Stimulated activated memory B cell treated with anti-CD40 and anti-IgM and Interleukin-4, amounts not matched to agents 10 μg/mL and 1 μg/mL and 100 μg/mL, for 72 hours (primary cell): ENCODE results near the gene SNAP91.

Experiments
- ATAC-seq: fragments of 150-1000 bp; cut with Tn5 transposase; 2 replicates; pipeline ENCODE4 v1.10.0; 2021
- H3K27ac Mint-ChIP-seq: one replicate; pipeline ENCODE4 v1.8.0; 2022; ENCODE audit warnings: mild to moderate bottlenecking, mixed read lengths
- H3K27me3 Mint-ChIP-seq: one replicate; pipeline ENCODE4 v1.8.0; 2022; ENCODE audit warnings: mixed read lengths
- H3K36me3 Mint-ChIP-seq: one replicate; pipeline ENCODE4 v1.8.0; 2022; ENCODE audit warnings: mixed read lengths
- H3K4me1 Mint-ChIP-seq: one replicate; pipeline ENCODE4 v1.8.0; 2022; ENCODE audit warnings: mixed read lengths
- H3K4me3 Mint-ChIP-seq: one replicate; pipeline ENCODE4 v1.8.0; 2022; ENCODE audit warnings: mild to moderate bottlenecking, moderate library complexity, mixed read lengths
- H3K9me3 Mint-ChIP-seq: one replicate; pipeline ENCODE4 v1.8.0; 2022; ENCODE audit warnings: mixed read lengths

SNAP91 gene

GRCh38 chr6:83536034-83536646 lies 172.8 kb downstream of the SNAP91 start:
- no peak overlapping the region for H3K4me3 Mint-ChIP-seq
- H3K27ac Mint-ChIP-seq = no peak overlapping the region
- no peaks in the 10 kb centered on the region for H3K27me3 Mint-ChIP-seq
- no peaks in the 10 kb centered on the region for H3K36me3 Mint-ChIP-seq
- no peaks in the 10 kb centered on the region for H3K9me3 Mint-ChIP-seq
- ATAC-seq = no peak
- H3K4me1 Mint-ChIP-seq = no peaks in the 10 kb centered on the region

- Mint-ChIP-seq H3K9me3 (no peaks in the 10 kb centered on the region), H3K36me3 (no peaks in the 10 kb centered on the region), H3K4me3 (no peak overlapping the region), H3K4me1 (no peaks in the 10 kb centered on the region), H3K27me3 (peaks cover 47% of the 10 kb centered on the region), H3K27ac (no peak overlapping the region)
- no peak for ATAC-seq
These were observed 190.0 kb downstream of the SNAP91 start for GRCh38 chr6:83518816-83519480.

- H3K36me3 Mint-ChIP-seq = no peaks in the 10 kb centered on the region
- no peak overlapping the region for H3K27ac Mint-ChIP-seq
- peaks cover 48% of the 10 kb centered on the region for H3K27me3 Mint-ChIP-seq
- H3K9me3 Mint-ChIP-seq = no peaks in the 10 kb centered on the region
- no peak overlapping the region for H3K4me3 Mint-ChIP-seq
- H3K4me1 Mint-ChIP-seq = peaks cover 4% of the 10 kb centered on the region
- no peak for ATAC-seq
These were observed 191.4 kb downstream of the SNAP91 start for GRCh38 chr6:83517500-83517899.

- no peak for ATAC-seq
- peaks cover 61% of the 10 kb centered on the region for H3K27me3 Mint-ChIP-seq
- H3K36me3 Mint-ChIP-seq = no peaks in the 10 kb centered on the region
These were observed 193.9 kb downstream of the SNAP91 start for GRCh38 chr6:83514866-83515466.

GRCh38 chr6:83514466-83514865 lies 194.4 kb downstream of the SNAP91 start:
- no peaks in the 10 kb centered on the region for H3K36me3 Mint-ChIP-seq
- no peak overlapping the region for H3K4me3 Mint-ChIP-seq
- ATAC-seq = no peak
- H3K27ac Mint-ChIP-seq = no peak overlapping the region
- H3K9me3 Mint-ChIP-seq = no peaks in the 10 kb centered on the region
- peaks cover 61% of the 10 kb centered on the region for H3K27me3 Mint-ChIP-seq
- H3K4me1 Mint-ChIP-seq = peaks cover 16% of the 10 kb centered on the region

More at GRCh38 chr6:83514866-83515466, 193.9 kb downstream of the SNAP91 start:
- no peaks in the 10 kb centered on the region for H3K9me3 Mint-ChIP-seq
- no peak overlapping the region for H3K27ac Mint-ChIP-seq
- H3K4me1 Mint-ChIP-seq = peaks cover 16% of the 10 kb centered on the region
- H3K4me3 Mint-ChIP-seq = no peak overlapping the region

- Mint-ChIP-seq H3K4me3 (peak within 1 kb of the TSS; percentile 23), H3K27ac (no peak within 1 kb of the TSS), H3K9me3 (no peaks in the 10 kb centered on the region), H3K27me3 (peaks cover 68% of the 10 kb centered on the region), H3K36me3 (no peaks in the 10 kb centered on the region), H3K4me1 (peaks cover 16% of the 10 kb centered on the region)
- ATAC-seq = peak; percentile 61
These were observed 196.8 kb downstream of the SNAP91 start, which contains the start of gene PRSS35 for GRCh38 chr6:83511901-83512681. PRSS35 (plus strand) TSS chr6:83512534; CDS start chr6:83523442, 10,908 bp downstream.

- H3K36me3 Mint-ChIP-seq = no peaks in the 10 kb centered on the region
- H3K4me1 Mint-ChIP-seq = peaks cover 16% of the 10 kb centered on the region
- no peaks in the 10 kb centered on the region for H3K9me3 Mint-ChIP-seq
- ATAC-seq = no peak
- H3K4me3 Mint-ChIP-seq = no peak overlapping the region
- H3K27ac Mint-ChIP-seq = no peak overlapping the region
- H3K27me3 Mint-ChIP-seq = peaks cover 66% of the 10 kb centered on the region
These were observed 197.6 kb downstream of the SNAP91 start for GRCh38 chr6:83511266-83511665.

GRCh38 chr6:83510791-83511190 lies 198.1 kb downstream of the SNAP91 start:
- H3K27me3 Mint-ChIP-seq = peaks cover 61% of the 10 kb centered on the region
- no peaks in the 10 kb centered on the region for H3K9me3 Mint-ChIP-seq
- no peaks in the 10 kb centered on the region for H3K36me3 Mint-ChIP-seq
- no peak for ATAC-seq
- no peak overlapping the region for H3K4me3 Mint-ChIP-seq
- H3K4me1 Mint-ChIP-seq = peaks cover 16% of the 10 kb centered on the region
- no peak overlapping the region for H3K27ac Mint-ChIP-seq

GRCh38 chr6:83509441-83509840 lies 199.5 kb downstream of the SNAP91 start:
- peaks cover 51% of the 10 kb centered on the region for H3K27me3 Mint-ChIP-seq
- H3K4me1 Mint-ChIP-seq = peaks cover 16% of the 10 kb centered on the region

GRCh38 chr6:83505356-83505755 lies 203.5 kb downstream of the SNAP91 start:
- no peaks in the 10 kb centered on the region for H3K4me1 Mint-ChIP-seq
- H3K27ac Mint-ChIP-seq = no peak overlapping the region
- peaks cover 9% of the 10 kb centered on the region for H3K9me3 Mint-ChIP-seq
- H3K4me3 Mint-ChIP-seq = no peak overlapping the region
- ATAC-seq = no peak
- H3K36me3 Mint-ChIP-seq = no peaks in the 10 kb centered on the region
- peaks cover 18% of the 10 kb centered on the region for H3K27me3 Mint-ChIP-seq

More at GRCh38 chr6:83509441-83509840, 199.5 kb downstream of the SNAP91 start:
- Mint-ChIP-seq H3K4me3 (no peak overlapping the region), H3K9me3 (no peaks in the 10 kb centered on the region), H3K27ac (no peak overlapping the region), H3K36me3 (no peaks in the 10 kb centered on the region)
- ATAC-seq = no peak
